ENCODE data around the gene EHHADH. TPM values are rescaled to one million over a fixed set of nuclear protein-coding genes. Genes with fewer than 3 reads are reported as not detected.

The EHHADH gene
- total RNA-seq, 1 experiment from 2014 or later: 6.6 TPM

DNA sequence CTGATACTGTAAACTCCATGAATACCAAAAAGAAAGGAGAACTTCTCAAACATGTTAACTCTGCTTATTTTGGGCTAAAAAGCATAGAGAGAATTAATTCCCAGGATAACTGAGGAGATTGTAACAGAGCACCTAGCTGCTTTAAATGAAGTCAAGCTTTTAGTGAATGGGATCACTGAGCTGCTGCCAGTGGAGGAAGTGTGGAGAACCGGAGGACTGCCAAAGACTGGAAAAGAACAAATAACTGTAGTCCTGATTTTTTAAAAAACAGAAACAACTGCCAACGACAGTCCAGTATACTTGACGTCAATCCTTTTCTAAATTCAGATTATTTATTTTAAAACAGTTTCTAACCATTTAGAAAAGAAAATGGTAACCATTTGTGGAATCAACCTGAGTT is 104.3 kb downstream of the EHHADH start:
- DNase-seq (ENCODE audit: low read depth): no peak

DNA sequence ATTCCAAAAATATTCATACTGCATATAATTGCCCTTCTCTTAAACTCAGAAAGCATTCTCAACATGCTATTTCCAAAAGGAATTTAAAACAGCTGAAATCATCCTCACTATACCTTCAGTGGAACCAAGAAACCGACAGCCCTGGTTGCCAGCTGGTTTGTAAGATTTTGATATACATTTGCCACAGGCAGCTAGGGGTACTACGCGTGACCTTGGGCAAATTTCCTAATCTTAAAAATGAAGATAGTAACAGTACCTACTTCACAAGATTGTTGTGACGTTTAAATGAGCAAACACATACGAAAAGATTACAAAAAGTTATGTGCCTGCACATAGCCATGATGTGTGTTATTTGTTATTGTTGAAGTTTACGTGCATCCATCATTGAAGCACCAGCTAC is 108.3 kb downstream of the EHHADH start:
- no peak for DNase-seq (ENCODE audit: low read depth)

DNA sequence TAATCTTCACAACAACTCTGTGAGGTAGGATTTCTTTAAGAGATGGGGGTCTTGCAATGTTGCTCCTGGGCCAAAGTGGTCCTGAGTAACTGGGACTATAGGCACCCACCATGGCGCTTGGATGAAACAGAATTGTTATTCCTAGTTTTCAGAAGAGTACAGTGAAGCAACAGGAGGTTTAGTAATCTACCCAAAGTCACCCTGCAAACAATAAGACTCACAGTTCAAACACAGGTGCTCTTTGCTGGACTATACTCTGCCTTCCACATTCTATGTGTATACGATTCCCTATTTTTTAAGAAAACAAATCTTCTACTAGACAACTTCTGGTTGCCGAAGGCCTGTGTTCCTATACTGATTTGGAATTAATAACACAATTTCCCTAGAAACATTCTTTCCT is 109.1 kb downstream of the EHHADH start:
- no peak for DNase-seq (ENCODE audit: low read depth)

Other genes with a start within 250 kb of the EHHADH start
- gene C3orf70, start 101.0 kb downstream of the EHHADH start, total RNA-seq (2014; rRNA removed): 0.06 TPM in 2 replicates
- 18.0 and 18.6 TPM in 2 replicates for gene MAP3K13, start 109.1 kb upstream of the EHHADH start, total RNA-seq (2014; rRNA removed)
- gene TMEM41A, start 245.0 kb upstream of the EHHADH start, total RNA-seq (2014; rRNA removed): 8.9 and 9.2 TPM in 2 replicates